Measurements from ENCODE around the gene TMEM161A. TPM values are rescaled to one million over a fixed set of nuclear protein-coding genes. Genes with fewer than 3 reads are reported as not detected.

The TMEM161A gene
- total and polyA plus RNA-seq, 2 of the 13 experiments (the other 11 are each of a cell fraction or from before 2014, with no cell fraction given) = 25.9 to 31.4 TPM

GRCh38 chr19:19096641-19097627 lies 41.3 kb downstream of the TMEM161A start (continued):
- no peak for TF ChIP-seq HINFP (CRISPR knock-in tag; IDR thresholded peaks at IDR 0.05; ENCODE audit: low read depth)
- no peak for TF ChIP-seq NFE2 (CRISPR knock-in tag; IDR thresholded peaks at IDR 0.05)
- TF ChIP-seq FOXO4 (CRISPR knock-in tag; conservative IDR thresholded peaks at IDR 0.05) = 0 out of 2 replicates have a peak, but pooled peaks have one; percentile 41
- TF ChIP-seq LCORL (IDR thresholded peaks at IDR 0.05) = no peak
- TF ChIP-seq LCORL (CRISPR knock-in tag; IDR thresholded peaks at IDR 0.05) = peak; percentile 98
- peak; percentile 35; the same call in 1 of the 2 replicates for TF ChIP-seq ZNF143 (CRISPR knock-in tag; IDR thresholded peaks at IDR 0.05)
- TF ChIP-seq ZBTB8A (CRISPR knock-in tag; IDR thresholded peaks at IDR 0.05; ENCODE audit: borderline replicate concordance, low read depth) = no peak
- no peak for TF ChIP-seq NPAS2 (CRISPR knock-in tag; IDR thresholded peaks at IDR 0.05; ENCODE audit: borderline replicate concordance)
- no peak for TF ChIP-seq PCBP1 (IDR thresholded peaks at IDR 0.05; ENCODE audit: borderline replicate concordance, low read depth, low read length)
- peak; percentile 5; the same call in 1 of the 2 replicates for TF ChIP-seq SMAD3 (CRISPR knock-in tag; IDR thresholded peaks at IDR 0.05)
- peak; percentile 75 for TF ChIP-seq ZNF280D (CRISPR knock-in tag; IDR thresholded peaks at IDR 0.05)
- peak; percentile 99 for TF ChIP-seq PAXIP1 (CRISPR knock-in tag; conservative IDR thresholded peaks at IDR 0.05)
- peak; percentile 88 for TF ChIP-seq PATZ1 (CRISPR knock-in tag; IDR thresholded peaks at IDR 0.05)
- TF ChIP-seq ZNF577 (CRISPR knock-in tag; IDR thresholded peaks at IDR 0.05; ENCODE audit: borderline replicate concordance, low read depth) = no peak
- TF ChIP-seq STAT5B (CRISPR knock-in tag; IDR thresholded peaks at IDR 0.05) = no peak
- TF ChIP-seq KDM3A (CRISPR knock-in tag; IDR thresholded peaks at IDR 0.05; ENCODE audit: low read depth) = peak; percentile 96
